HEK293 (cell line): Measurements from ENCODE around the gene BET1.

Experiments used
- CTCF ChIA-PET: fragments of 350-600 bp; formaldehyde crosslinking; extraction: SDS; loops from one replicate; lab custom pipeline; 2021; ENCODE audit warnings: antibody characterized with exemption; lab: Yijun Ruan, JAX
- POLR2A ChIA-PET: fragments of 300-600 bp; formaldehyde crosslinking; extraction: SDS; loops from one replicate; lab custom pipeline; 2020; ENCODE audit warnings: antibody characterized with exemption, inconsistent platforms; lab: Yijun Ruan, JAX
- H3K27ac ChIP-seq: fragments of 200-500 bp; sonication (Bioruptor generic); 2 replicates; pipeline ENCODE4 v1.5.1; 2014; ENCODE audit warnings: low read depth, low read length, control low read depth, inconsistent platforms; ENCODE audit errors: extremely low read depth
- H3K36me3 ChIP-seq, 2 experiments: fragments of 200-500 bp in 1 of 2; sonication (Bioruptor generic) in 1 of 2; 1 replicate in 1 of 2; 2 replicates in 1 of 2; pipeline ENCODE4 v1.5.1; 2014 to 2017; ENCODE audit warnings: inconsistent platforms in 2 of 2, low read length in 2 of 2; ENCODE audit not compliant: control insufficient read depth in 2 of 2, insufficient read depth in 1 of 2
- H3K4me1 ChIP-seq: fragments of 200-500 bp; sonication (Bioruptor generic); 2 replicates; pipeline ENCODE4 v1.5.1; 2014; ENCODE audit warnings: mild to moderate bottlenecking, low read length, inconsistent platforms; ENCODE audit not compliant: control insufficient read depth, insufficient read depth
- H3K4me3 ChIP-seq: 2 replicates; pipeline ENCODE4 v1.5.1; 2011; ENCODE audit warnings: low read depth, mild to moderate bottlenecking, control low read depth, low read length, moderate library complexity
- H3K9me3 ChIP-seq: fragments of 200-500 bp; sonication (Bioruptor generic); 2 replicates; pipeline ENCODE4 v1.5.1; 2014; ENCODE audit warnings: low read depth, low read length, inconsistent platforms; ENCODE audit not compliant: control insufficient read depth, insufficient read depth
- MEIS1 ChIP-seq: sonication (generic); formaldehyde crosslinking; IDR thresholded peaks from 2 replicates; pipeline ENCODE4 v1.8.1; 2022; ENCODE audit warnings: missing genetic modification reagents, mild to moderate bottlenecking, borderline replicate concordance
- PRDM1 ChIP-seq: fragments of 450-650 bp; formaldehyde crosslinking; IDR thresholded peaks from 2 replicates; pipeline ENCODE4; 2016; ENCODE audit warnings: missing biosample characterization, missing genetic modification characterization
- SP7 ChIP-seq: fragments of 450-650 bp; formaldehyde crosslinking; IDR thresholded peaks from 2 replicates; pipeline ENCODE4 v1.5.1; 2016; ENCODE audit warnings: missing biosample characterization, missing genetic modification characterization
- ZBTB11 ChIP-seq: fragments of 450-650 bp; formaldehyde crosslinking; conservative IDR thresholded peaks from 2 replicates; pipeline ENCODE4 v1.5.1; 2016; ENCODE audit warnings: low read depth, missing biosample characterization, missing genetic modification characterization
- ZFP37 ChIP-seq: fragments of 450-650 bp; formaldehyde crosslinking; IDR thresholded peaks from 2 replicates; pipeline ENCODE4 v1.5.1; 2016; ENCODE audit warnings: missing biosample characterization, missing genetic modification characterization
- ZNF174 ChIP-seq: fragments of 450-650 bp; formaldehyde crosslinking; IDR thresholded peaks from 2 replicates; pipeline ENCODE4 v1.5.0; 2017; ENCODE audit warnings: missing biosample characterization, mild to moderate bottlenecking, missing genetic modification characterization
- ZNF24 ChIP-seq: fragments of 450-650 bp; formaldehyde crosslinking; IDR thresholded peaks from 2 replicates; pipeline ENCODE4 v1.5.1; 2016; ENCODE audit warnings: missing biosample characterization, missing genetic modification characterization
- ZNF302 ChIP-seq: fragments of 450-650 bp; formaldehyde crosslinking; IDR thresholded peaks from 2 replicates; pipeline ENCODE4 v1.5.1; 2016; ENCODE audit warnings: missing biosample characterization, missing genetic modification characterization, low read depth
- ZNF426 ChIP-seq: fragments of 450-650 bp; formaldehyde crosslinking; IDR thresholded peaks from 2 replicates; pipeline ENCODE4 v1.5.1; 2017; ENCODE audit warnings: missing biosample characterization, missing genetic modification characterization, mild to moderate bottlenecking, inconsistent platforms, moderate library complexity
- ZNF571 ChIP-seq: fragments of 450-650 bp; formaldehyde crosslinking; IDR thresholded peaks from 2 replicates; pipeline ENCODE4 v1.5.0; 2017; ENCODE audit warnings: missing biosample characterization, missing genetic modification characterization
- ZNF580 ChIP-seq: fragments of 450-650 bp; formaldehyde crosslinking; IDR thresholded peaks from 2 replicates; pipeline ENCODE4 v1.5.1; 2016; ENCODE audit warnings: missing biosample characterization, missing genetic modification characterization
- ZNF76 ChIP-seq: fragments of 450-650 bp; formaldehyde crosslinking; IDR thresholded peaks from 2 replicates; pipeline ENCODE4; 2016; ENCODE audit warnings: low read depth, missing biosample characterization, missing genetic modification characterization, borderline replicate concordance
- ZNF768 ChIP-seq: fragments of 450-650 bp; formaldehyde crosslinking; IDR thresholded peaks from 2 replicates; pipeline ENCODE4 v1.5.1; 2018; ENCODE audit warnings: missing biosample characterization, mild to moderate bottlenecking, missing genetic modification characterization
- ZNF777 ChIP-seq: fragments of 450-650 bp; formaldehyde crosslinking; IDR thresholded peaks from 2 replicates; pipeline ENCODE4 v1.5.1; 2017; ENCODE audit warnings: missing biosample characterization, missing genetic modification characterization, borderline replicate concordance
- TF ChIP-seq, protein P1 (sequence below): fragments of 450-650 bp; formaldehyde crosslinking; IDR thresholded peaks from 2 replicates; pipeline ENCODE4 v1.5.1; 2016; ENCODE audit warnings: missing biosample characterization, missing genetic modification characterization
- TF ChIP-seq, protein P2 (sequence below): fragments of 450-650 bp; formaldehyde crosslinking; IDR thresholded peaks from 2 replicates; pipeline ENCODE4 v1.5.1; 2016; ENCODE audit warnings: missing biosample characterization, missing genetic modification characterization
- TF ChIP-seq, protein P3 (sequence below): fragments of 450-650 bp; formaldehyde crosslinking; IDR thresholded peaks from 2 replicates; pipeline ENCODE4 v1.5.1; 2016; ENCODE audit warnings: missing biosample characterization, missing genetic modification characterization
- TF ChIP-seq, protein P4 (sequence below): fragments of 450-650 bp; formaldehyde crosslinking; IDR thresholded peaks from 2 replicates; pipeline ENCODE4 v1.5.1; 2016; ENCODE audit warnings: missing biosample characterization, missing genetic modification characterization

Gene BET1

GRCh38 chr7:93981480-93981874 lies 22.7 kb downstream of the BET1 start:
- TF ChIP-seq ZFP37 (no peak), ZNF580 (no peak), ZNF571 (tag by site-specific recombination) (no peak), SP7 (tag by site-specific recombination) (no peak), ZNF174 (tag by site-specific recombination) (no peak), ZNF76 (no peak), PRDM1 (tag by site-specific recombination) (no peak), ZNF426 (tag by site-specific recombination) (no peak), ZNF24 (tag by site-specific recombination) (no peak), ZNF302 (no peak), ZNF777 (no peak), ZNF768 (tag by site-specific recombination) (no peak), MEIS1 (CRISPR knock-in tag) (no peak)
- TF ChIP-seq, protein P1, sequence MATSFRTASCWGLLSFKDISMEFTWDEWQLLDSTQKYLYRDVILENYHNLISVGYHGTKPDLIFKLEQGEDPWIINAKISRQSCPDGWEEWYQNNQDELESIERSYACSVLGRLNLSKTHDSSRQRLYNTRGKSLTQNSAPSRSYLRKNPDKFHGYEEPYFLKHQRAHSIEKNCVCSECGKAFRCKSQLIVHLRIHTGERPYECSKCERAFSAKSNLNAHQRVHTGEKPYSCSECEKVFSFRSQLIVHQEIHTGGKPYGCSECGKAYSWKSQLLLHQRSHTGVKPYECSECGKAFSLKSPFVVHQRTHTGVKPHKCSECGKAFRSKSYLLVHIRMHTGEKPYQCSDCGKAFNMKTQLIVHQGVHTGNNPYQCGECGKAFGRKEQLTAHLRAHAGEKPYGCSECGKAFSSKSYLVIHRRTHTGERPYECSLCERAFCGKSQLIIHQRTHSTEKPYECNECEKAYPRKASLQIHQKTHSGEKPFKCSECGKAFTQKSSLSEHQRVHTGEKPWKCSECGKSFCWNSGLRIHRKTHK (tag by site-specific recombination) = no peak
- TF ChIP-seq, protein P2, sequence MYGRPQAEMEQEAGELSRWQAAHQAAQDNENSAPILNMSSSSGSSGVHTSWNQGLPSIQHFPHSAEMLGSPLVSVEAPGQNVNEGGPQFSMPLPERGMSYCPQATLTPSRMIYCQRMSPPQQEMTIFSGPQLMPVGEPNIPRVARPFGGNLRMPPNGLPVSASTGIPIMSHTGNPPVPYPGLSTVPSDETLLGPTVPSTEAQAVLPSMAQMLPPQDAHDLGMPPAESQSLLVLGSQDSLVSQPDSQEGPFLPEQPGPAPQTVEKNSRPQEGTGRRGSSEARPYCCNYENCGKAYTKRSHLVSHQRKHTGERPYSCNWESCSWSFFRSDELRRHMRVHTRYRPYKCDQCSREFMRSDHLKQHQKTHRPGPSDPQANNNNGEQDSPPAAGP = no peak
- TF ChIP-seq, protein P3, sequence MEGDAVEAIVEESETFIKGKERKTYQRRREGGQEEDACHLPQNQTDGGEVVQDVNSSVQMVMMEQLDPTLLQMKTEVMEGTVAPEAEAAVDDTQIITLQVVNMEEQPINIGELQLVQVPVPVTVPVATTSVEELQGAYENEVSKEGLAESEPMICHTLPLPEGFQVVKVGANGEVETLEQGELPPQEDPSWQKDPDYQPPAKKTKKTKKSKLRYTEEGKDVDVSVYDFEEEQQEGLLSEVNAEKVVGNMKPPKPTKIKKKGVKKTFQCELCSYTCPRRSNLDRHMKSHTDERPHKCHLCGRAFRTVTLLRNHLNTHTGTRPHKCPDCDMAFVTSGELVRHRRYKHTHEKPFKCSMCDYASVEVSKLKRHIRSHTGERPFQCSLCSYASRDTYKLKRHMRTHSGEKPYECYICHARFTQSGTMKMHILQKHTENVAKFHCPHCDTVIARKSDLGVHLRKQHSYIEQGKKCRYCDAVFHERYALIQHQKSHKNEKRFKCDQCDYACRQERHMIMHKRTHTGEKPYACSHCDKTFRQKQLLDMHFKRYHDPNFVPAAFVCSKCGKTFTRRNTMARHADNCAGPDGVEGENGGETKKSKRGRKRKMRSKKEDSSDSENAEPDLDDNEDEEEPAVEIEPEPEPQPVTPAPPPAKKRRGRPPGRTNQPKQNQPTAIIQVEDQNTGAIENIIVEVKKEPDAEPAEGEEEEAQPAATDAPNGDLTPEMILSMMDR (tag by site-specific recombination) = no peak
- TF ChIP-seq, protein P4, sequence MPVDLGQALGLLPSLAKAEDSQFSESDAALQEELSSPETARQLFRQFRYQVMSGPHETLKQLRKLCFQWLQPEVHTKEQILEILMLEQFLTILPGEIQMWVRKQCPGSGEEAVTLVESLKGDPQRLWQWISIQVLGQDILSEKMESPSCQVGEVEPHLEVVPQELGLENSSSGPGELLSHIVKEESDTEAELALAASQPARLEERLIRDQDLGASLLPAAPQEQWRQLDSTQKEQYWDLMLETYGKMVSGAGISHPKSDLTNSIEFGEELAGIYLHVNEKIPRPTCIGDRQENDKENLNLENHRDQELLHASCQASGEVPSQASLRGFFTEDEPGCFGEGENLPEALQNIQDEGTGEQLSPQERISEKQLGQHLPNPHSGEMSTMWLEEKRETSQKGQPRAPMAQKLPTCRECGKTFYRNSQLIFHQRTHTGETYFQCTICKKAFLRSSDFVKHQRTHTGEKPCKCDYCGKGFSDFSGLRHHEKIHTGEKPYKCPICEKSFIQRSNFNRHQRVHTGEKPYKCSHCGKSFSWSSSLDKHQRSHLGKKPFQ (tag by site-specific recombination) = no peak
- ChIA-PET CTCF (interaction anchor here (0.7 to 0.9 kb wide), 2 partner anchors 13 to 19 kb away, joined by 3 to 5 read pairs; no protein-coding TSS in a partner anchor), POLR2A (no interaction called here)
- Histone ChIP-seq H3K36me3 (no peaks in the 10 kb centered on the region), H3K4me1 (no peaks in the 10 kb centered on the region), H3K9me3 (no peaks in the 10 kb centered on the region), H3K27ac (no peak overlapping the region), H3K4me3 (no peak overlapping the region)

- H3K9me3 ChIP-seq = no peaks in the 10 kb centered on the region
- ChIA-PET CTCF (interaction anchor here (0.7 to 0.9 kb wide), 2 partner anchors 13 to 18 kb away, joined by 3 to 5 read pairs; no protein-coding TSS in a partner anchor), POLR2A (no interaction called here)
- H3K27ac ChIP-seq = no peak overlapping the region
- peak; percentile 50; the same call in 1 of the 2 replicates for TF ChIP-seq PRDM1 (tag by site-specific recombination)
- TF ChIP-seq ZBTB11 = no peak
- TF ChIP-seq, all 188 proteins: peak for 1
- H3K4me1 ChIP-seq = no peaks in the 10 kb centered on the region
- no peak overlapping the region for H3K4me3 ChIP-seq
- H3K36me3 ChIP-seq = no peaks in the 10 kb centered on the region
Measured at GRCh38 chr7:93980744-93981479, 23.2 kb downstream of the BET1 start.
